NB4 (cell line): ENCODE data around the gene RGS1.

ENCODE experiments used
- CTCF ChIP-seq: IDR thresholded peaks from one replicate; pipeline ENCODE4 v1.5.1; 2012; ENCODE audit warnings: low read depth, low read length
- MYC ChIP-seq: IDR thresholded peaks from 2 replicates; pipeline ENCODE4 v1.6.1; 2011; ENCODE audit warnings: low read depth, low read length
- POLR2A ChIP-seq: IDR thresholded peaks from 2 replicates; pipeline ENCODE4 v1.6.1; 2011; ENCODE audit warnings: mild to moderate bottlenecking; ENCODE audit not compliant: insufficient read length; ENCODE audit errors: extremely low read depth

GRCh38 chr1:192584866-192585265 lies 9.3 kb downstream of the RGS1 start:
- no peak for TF ChIP-seq CTCF
- TF ChIP-seq POLR2A: no peak
- TF ChIP-seq MYC: no peak
